ENCODE results near the gene BRPF3. TPM values are rescaled to one million over a fixed set of nuclear protein-coding genes. Genes with fewer than 3 reads are reported as not detected.

Gene BRPF3
- total RNA-seq, 1 experiment from 2014 or later: 43.4 TPM

DNA sequence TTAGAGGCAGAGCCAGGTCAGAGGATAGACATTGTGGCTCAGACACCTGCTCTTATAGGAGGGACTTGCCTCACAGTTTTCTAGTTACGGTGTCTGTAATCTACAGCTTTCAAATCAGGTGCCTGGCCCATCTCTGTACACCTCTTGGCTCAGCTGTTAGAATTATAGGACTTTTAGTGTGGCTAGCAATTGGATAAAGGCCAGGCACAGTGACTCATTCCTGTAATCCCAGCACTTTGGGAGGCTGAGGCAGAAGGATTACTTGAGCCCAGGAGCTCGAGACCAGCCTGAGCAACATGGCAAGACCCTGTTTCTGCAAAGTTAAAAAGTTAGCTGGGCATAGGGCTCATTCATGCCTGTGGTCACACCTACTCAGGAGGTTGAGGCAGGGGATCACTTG, 20.0 kb downstream of the BRPF3 start:
- no peak overlapping the region for H2AK5ac ChIP-seq (ENCODE audit: insufficient read length, low read length)
- no peak overlapping the region for H2BK20ac ChIP-seq (ENCODE audit: low read depth, low read length, poor library complexity, severe bottlenecking)
- no peaks in the 10 kb centered on the region for H3K27me3 ChIP-seq (ENCODE audit: insufficient read depth, low read length)
- no peak overlapping the region for H3K4me2 ChIP-seq (ENCODE audit: insufficient read depth, insufficient read length, low read length)
- no peak overlapping the region for H4K5ac ChIP-seq (ENCODE audit: insufficient read length, low read depth, low read length)
- no peaks in the 10 kb centered on the region for H3K9me3 ChIP-seq (ENCODE audit: control insufficient read depth, low read depth, low read length)
- H2BK5ac ChIP-seq (ENCODE audit: insufficient read length, low read length): no peak overlapping the region
- H2BK15ac ChIP-seq (ENCODE audit: low read depth, low read length): no peak overlapping the region
- H4K20me1 ChIP-seq (ENCODE audit: control insufficient read depth, insufficient read depth, insufficient read length): no peaks in the 10 kb centered on the region
- no peak for DNase-seq
- Mint-ChIP-seq H3K36me3 (ENCODE audit: insufficient read depth in 1 of 3, low read depth in 3 of 3) (peaks cover 23 to 87% (median 73%) of the 10 kb centered on the region in 3 experiments; a peak in 6 of 7 replicates), H3K9me3 (no peaks in the 10 kb centered on the region), H3K4me1 (no peaks in the 10 kb centered on the region), H3K4me3 (no peak overlapping the region), H3K27ac (no peak overlapping the region), H3K27me3 (ENCODE audit: low read depth) (no peaks in the 10 kb centered on the region; the same call in 1 of the 2 replicates)
- H3K23ac ChIP-seq (ENCODE audit: insufficient read length, low read depth, low read length): no peak overlapping the region
- no peak overlapping the region for H3K18ac ChIP-seq (ENCODE audit: insufficient read length, low read depth, low read length)
- no peak overlapping the region for H3K9ac ChIP-seq (ENCODE audit: extremely low read depth, insufficient read length, low read length)
- no peak overlapping the region for H3K4ac ChIP-seq (ENCODE audit: low read depth, low read length)
- no peak overlapping the region for H4K91ac ChIP-seq (ENCODE audit: insufficient read length, low read depth, low read length)
- TF ChIP-seq, protein P1, sequence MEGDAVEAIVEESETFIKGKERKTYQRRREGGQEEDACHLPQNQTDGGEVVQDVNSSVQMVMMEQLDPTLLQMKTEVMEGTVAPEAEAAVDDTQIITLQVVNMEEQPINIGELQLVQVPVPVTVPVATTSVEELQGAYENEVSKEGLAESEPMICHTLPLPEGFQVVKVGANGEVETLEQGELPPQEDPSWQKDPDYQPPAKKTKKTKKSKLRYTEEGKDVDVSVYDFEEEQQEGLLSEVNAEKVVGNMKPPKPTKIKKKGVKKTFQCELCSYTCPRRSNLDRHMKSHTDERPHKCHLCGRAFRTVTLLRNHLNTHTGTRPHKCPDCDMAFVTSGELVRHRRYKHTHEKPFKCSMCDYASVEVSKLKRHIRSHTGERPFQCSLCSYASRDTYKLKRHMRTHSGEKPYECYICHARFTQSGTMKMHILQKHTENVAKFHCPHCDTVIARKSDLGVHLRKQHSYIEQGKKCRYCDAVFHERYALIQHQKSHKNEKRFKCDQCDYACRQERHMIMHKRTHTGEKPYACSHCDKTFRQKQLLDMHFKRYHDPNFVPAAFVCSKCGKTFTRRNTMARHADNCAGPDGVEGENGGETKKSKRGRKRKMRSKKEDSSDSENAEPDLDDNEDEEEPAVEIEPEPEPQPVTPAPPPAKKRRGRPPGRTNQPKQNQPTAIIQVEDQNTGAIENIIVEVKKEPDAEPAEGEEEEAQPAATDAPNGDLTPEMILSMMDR (conservative IDR thresholded peaks at IDR 0.05): no peak
- no CpG with 5 or more reads among the region's 2 CpGs for WGBS (ENCODE audit: extremely low coverage, insufficient read length, low lambda C conversion rate)
- no peak overlapping the region for H2BK120ac ChIP-seq (ENCODE audit: low read depth, low read length, poor library complexity, severe bottlenecking)
- no peaks in the 10 kb centered on the region for H3K79me2 ChIP-seq (ENCODE audit: insufficient read depth, low read length)
- H3K23me2 ChIP-seq (ENCODE audit: insufficient read length, low read depth, low read length, poor library complexity, severe bottlenecking): no peaks in the 10 kb centered on the region
- H2BK12ac ChIP-seq (ENCODE audit: insufficient read length, low read depth, low read length): no peak overlapping the region
- no peak overlapping the region for H4K8ac ChIP-seq (replicated peaks; ENCODE audit: insufficient read length, low read depth, low read length)
- H3K27ac ChIP-seq (ENCODE audit: insufficient read length, low read depth, low read length): no peak overlapping the region
- no peak overlapping the region for H3T11ph ChIP-seq (ENCODE audit: low read length)
- H3K79me1 ChIP-seq (ENCODE audit: insufficient read depth, low read depth, low read length, poor library complexity, severe bottlenecking): no peaks in the 10 kb centered on the region
- no peaks in the 10 kb centered on the region for H3K4me1 ChIP-seq (ENCODE audit: insufficient read depth, low read length)
- no peak overlapping the region for H2AFZ ChIP-seq (ENCODE audit: low read length)
- no peak overlapping the region for H3K14ac ChIP-seq (ENCODE audit: insufficient read depth, low read length)
- H3K56ac ChIP-seq (ENCODE audit: insufficient read length, low read depth, low read length): no peak overlapping the region

Data from H9 (cell line).